Muscle of leg (tissue), 11 donors: Measurements from ENCODE around the gene C11orf42. TPM values are rescaled to one million over a fixed set of nuclear protein-coding genes. Genes with fewer than 3 reads are reported as not detected.
"Not testable (repeated sequence)": the region's sequence is repeated elsewhere in the genome, so short reads cannot be mapped to it uniquely, and the experiment has no call there.

Source experiments
- DNase-seq: peaks from one replicate; pipeline ENCODE4 v3.0.0; 2013
- H3K27ac ChIP-seq: one replicate; pipeline ENCODE4 v1.5.1; 2013; ENCODE audit warnings: mild to moderate bottlenecking, low read length, control low read depth
- H3K27me3 ChIP-seq: one replicate; pipeline ENCODE4 v1.6.1; 2013; ENCODE audit warnings: low read length; ENCODE audit not compliant: control insufficient read depth, insufficient read depth
- H3K36me3 ChIP-seq: one replicate; pipeline ENCODE4 v1.6.1; 2013; ENCODE audit warnings: low read length; ENCODE audit not compliant: control insufficient read depth, insufficient read depth
- H3K4me1 ChIP-seq: one replicate; pipeline ENCODE4 v1.6.1; 2013; ENCODE audit warnings: low read length; ENCODE audit not compliant: control insufficient read depth, insufficient read depth
- H3K4me3 ChIP-seq: one replicate; pipeline ENCODE4 v1.5.1; 2013; ENCODE audit warnings: low read length, control low read depth
- H3K9me3 ChIP-seq: replicated peaks from 2 replicates; pipeline ENCODE4 v1.6.1; 2013; ENCODE audit warnings: low read depth, low read length; ENCODE audit not compliant: control insufficient read depth
- WGBS: methylation state at CpG from one replicate; pipeline ENCODE4 v1.1.5; 2013; ENCODE audit warnings: missing lambda C conversion rate; ENCODE audit not compliant: insufficient coverage; 5-methylcytosine and 5-hydroxymethylcytosine counted together
- polyA plus RNA-seq, 8 donors: library from polyadenylated mRNA; unstranded; fragments of 120-200 nt; gene quantifications; one replicate each; pipeline versions ENCODE4 v1.2.1 to v1.2.3, GENCODE V29; 2013; ENCODE audit warnings: inconsistent platforms in 1 of 8, low replicate concordance in 1 of 8; ENCODE audit not compliant: insufficient read length in 8 of 8, insufficient read depth in 1 of 8
- total RNA-seq: library from RNA; stranded (reverse); fragments of 120-200 nt; gene quantifications from one replicate; pipeline ENCODE4 v1.2.4, GENCODE V29; 2013

C11orf42 gene
- total and polyA plus RNA-seq, 9 donors = 0.14 to 0.68 (median 0.24) TPM; not detected in 1

DNA sequence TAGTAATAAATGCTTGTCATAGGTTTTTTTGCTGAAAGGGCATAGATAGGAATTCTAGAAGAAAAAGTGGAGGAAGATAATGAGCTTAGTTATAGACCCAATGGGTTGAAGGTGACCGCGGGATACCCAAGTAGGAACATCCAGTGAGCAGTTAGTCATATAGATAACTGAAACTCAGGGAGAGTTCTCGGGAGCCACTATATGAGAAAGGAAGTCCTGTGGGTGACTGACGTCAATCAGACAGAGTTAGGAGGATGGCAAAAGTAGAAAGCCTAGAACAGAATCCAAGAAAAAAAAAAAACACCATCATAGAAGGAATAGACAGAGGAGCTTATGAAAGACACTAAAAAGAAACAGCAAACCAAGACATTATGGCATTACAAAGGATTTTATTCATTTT lies 31.9 kb downstream of the C11orf42 start:
- whole genome bisulfite sequencing = 81% methylated on average over 2 of the region's 4 CpGs
- H3K4me3 ChIP-seq = no peak overlapping the region
- DNase-seq = no peak
- H3K27ac ChIP-seq = no peak overlapping the region
- peaks cover 8% of the 10 kb centered on the region for H3K4me1 ChIP-seq
- peaks cover 2% of the 10 kb centered on the region for H3K27me3 ChIP-seq
- no peaks in the 10 kb centered on the region for H3K36me3 ChIP-seq
- H3K9me3 ChIP-seq = no peaks in the 10 kb centered on the region

DNA sequence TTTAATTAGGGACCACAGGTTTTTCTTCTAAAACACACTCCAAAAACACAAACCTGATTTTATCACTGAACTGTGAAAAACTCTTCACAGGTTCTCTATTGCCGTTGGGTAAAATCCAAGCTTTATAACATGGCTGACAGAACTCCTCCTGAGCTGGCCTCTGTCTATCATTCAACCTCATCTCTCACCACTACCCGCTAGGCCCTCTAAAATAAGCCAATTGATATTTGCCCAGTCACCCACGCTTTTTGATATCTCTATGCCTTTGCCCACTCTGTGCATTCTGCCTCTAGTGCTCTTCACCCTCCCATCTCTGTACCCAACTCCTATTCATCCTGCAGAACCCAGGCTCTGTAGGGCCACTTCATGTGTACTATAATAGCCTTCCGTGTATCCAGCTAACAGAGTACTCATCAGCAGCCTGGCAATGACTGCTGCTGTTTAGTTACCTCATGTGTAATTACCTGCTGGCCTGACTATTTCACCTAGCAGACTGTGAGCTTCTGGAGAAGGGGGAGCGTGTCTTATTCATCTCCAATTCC lies 32.5 kb downstream of the C11orf42 start:
- Histone ChIP-seq H3K27me3 (peaks cover 2% of the 10 kb centered on the region), H3K4me1 (peaks cover 8% of the 10 kb centered on the region), H3K4me3 (no peak overlapping the region)

DNA sequence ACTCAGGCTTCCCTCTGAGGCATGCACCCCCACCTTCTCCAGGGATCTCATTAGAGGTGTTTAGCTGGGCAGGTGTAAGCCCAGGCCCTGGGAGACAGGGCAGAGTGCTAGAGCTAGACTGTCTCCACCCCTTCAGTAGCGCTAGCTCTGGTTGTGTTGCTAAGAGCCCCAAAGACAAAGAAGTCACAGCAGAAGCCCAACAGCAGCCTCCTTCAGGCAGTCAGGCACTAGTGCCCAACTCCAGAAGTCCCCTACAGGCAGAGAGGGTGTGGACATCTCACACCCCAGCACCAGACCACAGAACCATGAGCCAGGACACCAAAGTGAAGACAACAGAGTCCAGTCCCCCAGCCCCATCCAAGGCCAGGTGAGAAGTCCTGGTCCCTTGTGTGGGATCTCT lies 33.5 kb downstream of the C11orf42 start, which contains the start of gene CNGA4:
Gene CNGA4, plus strand, starts transcription at position 188 of the 400 bp plus-strand sequence. Its CDS starts 118 bp downstream, at position 306.
- peaks cover 2% of the 10 kb centered on the region for H3K27me3 ChIP-seq
- H3K9me3 ChIP-seq = no peaks in the 10 kb centered on the region
- no peak within 1 kb of the TSS for H3K4me3 ChIP-seq
- H3K36me3 ChIP-seq = no peaks in the 10 kb centered on the region
- H3K27ac ChIP-seq = no peak within 1 kb of the TSS
- no peak for DNase-seq
- H3K4me1 ChIP-seq = peaks cover 4% of the 10 kb centered on the region
- 83% methylated on average over 1 of the region's 1 CpG for WGBS

More for the DNA sequence above, 32.5 kb downstream of the C11orf42 start:
- H3K27ac ChIP-seq = no peak overlapping the region
- H3K9me3 ChIP-seq = no peaks in the 10 kb centered on the region
- 89% methylated on average over 4 of the region's 5 CpGs for WGBS
- DNase-seq = no peak
- H3K36me3 ChIP-seq = no peaks in the 10 kb centered on the region

DNA sequence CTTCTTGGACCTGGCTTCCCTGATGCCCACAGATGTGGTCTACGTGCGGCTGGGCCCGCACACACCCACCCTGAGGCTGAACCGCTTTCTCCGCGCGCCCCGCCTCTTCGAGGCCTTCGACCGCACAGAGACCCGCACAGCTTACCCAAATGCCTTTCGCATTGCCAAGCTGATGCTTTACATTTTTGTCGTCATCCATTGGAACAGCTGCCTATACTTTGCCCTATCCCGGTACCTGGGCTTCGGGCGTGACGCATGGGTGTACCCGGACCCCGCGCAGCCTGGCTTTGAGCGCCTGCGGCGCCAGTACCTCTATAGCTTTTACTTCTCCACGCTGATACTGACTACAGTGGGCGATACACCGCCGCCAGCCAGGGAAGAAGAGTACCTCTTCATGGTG lies 34.8 kb downstream of the C11orf42 start:
- Histone ChIP-seq H3K4me1 (peaks cover 3% of the 10 kb centered on the region), H3K9me3 (no peaks in the 10 kb centered on the region), H3K4me3 (no peak overlapping the region), H3K27ac (no peak overlapping the region), H3K27me3 (peaks cover 2% of the 10 kb centered on the region), H3K36me3 (no peaks in the 10 kb centered on the region)
- WGBS = 97% methylated on average over 28 of the region's 28 CpGs
- DNase-seq = no peak

DNA sequence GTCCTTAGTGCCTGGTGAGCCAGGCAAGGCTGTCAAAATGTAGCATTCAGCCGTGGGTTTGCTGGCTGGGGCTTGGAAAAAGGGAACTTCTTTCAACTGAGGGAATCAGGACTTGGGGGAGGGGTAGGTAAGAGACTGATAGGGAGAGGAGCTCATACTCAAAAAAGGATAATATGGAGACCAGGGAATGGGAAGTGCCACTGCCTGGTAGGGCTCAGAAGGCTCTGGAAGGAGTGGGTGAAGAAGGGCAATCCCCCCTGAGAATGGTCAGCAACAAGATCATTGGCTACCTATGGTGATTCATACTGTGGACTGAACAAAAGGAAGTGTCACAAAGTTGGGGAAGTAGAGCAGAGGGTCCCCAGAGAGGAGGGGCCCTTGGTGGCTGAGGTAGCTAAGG lies 35.4 kb downstream of the C11orf42 start:
- no peaks in the 10 kb centered on the region for H3K36me3 ChIP-seq
- H3K27me3 ChIP-seq = peaks cover 2% of the 10 kb centered on the region
- no peaks in the 10 kb centered on the region for H3K9me3 ChIP-seq
- no peak overlapping the region for H3K27ac ChIP-seq
- 63% methylated on average over 1 of the region's 1 CpG for WGBS
- H3K4me1 ChIP-seq = no peaks in the 10 kb centered on the region
- no peak overlapping the region for H3K4me3 ChIP-seq
- no peak for DNase-seq

DNA sequence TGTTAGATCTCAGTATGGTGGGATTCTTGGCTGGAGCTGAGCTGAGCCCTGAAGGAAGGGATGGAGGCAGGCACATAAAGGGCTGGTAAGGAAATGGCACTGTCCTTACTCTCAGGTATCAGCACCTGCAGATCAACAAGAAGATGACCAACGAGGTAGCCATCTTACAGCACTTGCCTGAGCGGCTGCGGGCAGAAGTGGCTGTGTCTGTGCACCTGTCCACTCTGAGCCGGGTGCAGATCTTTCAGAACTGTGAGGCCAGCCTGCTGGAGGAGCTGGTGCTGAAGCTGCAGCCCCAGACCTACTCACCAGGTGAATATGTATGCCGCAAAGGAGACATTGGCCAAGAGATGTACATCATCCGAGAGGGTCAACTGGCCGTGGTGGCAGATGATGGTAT lies 36.0 kb downstream of the C11orf42 start:
- DNase-seq = no peak
- Histone ChIP-seq H3K4me3 (no peak overlapping the region), H3K27ac (no peak overlapping the region), H3K4me1 (no peaks in the 10 kb centered on the region), H3K36me3 (no peaks in the 10 kb centered on the region), H3K27me3 (peaks cover 2% of the 10 kb centered on the region), H3K9me3 (no peaks in the 10 kb centered on the region)
- 91% methylated on average over 7 of the region's 7 CpGs for WGBS

DNA sequence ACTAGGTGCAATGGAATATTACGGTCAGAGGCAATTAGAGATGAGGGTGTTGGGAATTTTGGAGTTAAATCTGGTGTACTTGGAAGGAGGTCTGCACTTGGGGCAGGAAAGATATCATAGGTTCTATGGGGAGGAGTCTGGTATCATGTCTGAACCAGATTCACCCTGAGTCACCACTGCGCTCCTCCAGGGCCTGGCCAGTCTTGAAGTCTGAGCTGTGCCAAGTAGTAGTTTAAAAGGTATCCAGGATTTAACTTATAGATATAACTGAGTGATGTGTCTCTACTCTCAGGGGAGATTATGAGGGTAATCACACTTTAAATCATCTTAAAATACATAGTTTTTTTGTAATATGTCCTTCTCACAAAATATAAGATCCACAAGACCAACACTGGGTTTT lies 40.2 kb downstream of the C11orf42 start:
- H3K9me3 ChIP-seq = no peaks in the 10 kb centered on the region
- no peaks in the 10 kb centered on the region for H3K4me1 ChIP-seq
- no peak for DNase-seq
- no CpG with 5 or more reads among the region's 2 CpGs for WGBS
- H3K36me3 ChIP-seq = no peaks in the 10 kb centered on the region
- H3K27me3 ChIP-seq = no peaks in the 10 kb centered on the region
- no peak overlapping the region for H3K27ac ChIP-seq
- no peak overlapping the region for H3K4me3 ChIP-seq

DNA sequence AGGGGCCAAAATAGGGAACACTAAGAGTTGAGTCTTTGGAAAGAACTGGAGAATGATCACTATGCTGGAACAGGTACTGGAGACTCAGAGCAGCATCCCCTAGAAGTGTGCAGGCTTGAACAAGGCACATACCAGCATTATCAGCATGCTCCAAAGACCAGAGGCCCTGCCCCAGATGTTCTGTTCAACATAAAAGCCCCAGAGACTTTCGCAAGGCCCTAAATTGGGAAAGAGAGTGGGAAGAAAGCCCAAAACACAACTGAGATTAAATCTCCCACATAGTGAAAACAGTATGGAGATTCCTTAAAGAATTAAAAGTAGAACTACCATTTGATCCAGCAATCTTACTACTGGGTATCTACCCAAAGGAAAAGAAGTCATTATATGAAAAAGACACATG lies 42.9 kb downstream of the C11orf42 start:
- no peak overlapping the region for H3K27ac ChIP-seq
- H3K4me1 ChIP-seq = no peaks in the 10 kb centered on the region
- WGBS = no CpG with 5 or more reads among the region's 1 CpG
- H3K36me3 ChIP-seq = no peaks in the 10 kb centered on the region
- DNase-seq = no peak
- no peak overlapping the region for H3K4me3 ChIP-seq
- H3K27me3 ChIP-seq = no peaks in the 10 kb centered on the region
- no peaks in the 10 kb centered on the region for H3K9me3 ChIP-seq

DNA sequence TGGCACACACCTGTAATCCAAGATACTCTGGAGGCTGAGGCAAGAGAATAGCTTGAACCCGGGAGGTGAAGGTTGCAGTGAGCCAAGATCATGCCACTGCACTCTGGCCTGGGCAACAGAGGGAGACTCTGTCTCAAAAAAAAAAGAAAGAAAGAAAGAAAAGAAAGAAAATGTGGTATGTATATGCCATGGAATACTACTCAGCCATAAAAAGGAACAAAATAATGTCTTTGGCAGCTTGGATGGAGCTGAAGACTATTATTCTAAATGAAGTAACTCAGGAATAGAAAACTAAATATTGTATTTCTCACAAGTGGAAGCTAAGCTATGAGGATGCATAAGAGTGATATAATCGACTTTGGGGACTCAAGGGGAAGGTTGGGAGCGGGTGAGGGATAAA lies 43.5 kb downstream of the C11orf42 start:
- H3K9me3 ChIP-seq, H3K4me1 ChIP-seq, H3K27me3 ChIP-seq, DNase-seq, H3K36me3 ChIP-seq, H3K4me3 ChIP-seq, H3K27ac ChIP-seq: not testable (repeated sequence)
- 100% methylated on average over 1 of the region's 3 CpGs for WGBS

DNA sequence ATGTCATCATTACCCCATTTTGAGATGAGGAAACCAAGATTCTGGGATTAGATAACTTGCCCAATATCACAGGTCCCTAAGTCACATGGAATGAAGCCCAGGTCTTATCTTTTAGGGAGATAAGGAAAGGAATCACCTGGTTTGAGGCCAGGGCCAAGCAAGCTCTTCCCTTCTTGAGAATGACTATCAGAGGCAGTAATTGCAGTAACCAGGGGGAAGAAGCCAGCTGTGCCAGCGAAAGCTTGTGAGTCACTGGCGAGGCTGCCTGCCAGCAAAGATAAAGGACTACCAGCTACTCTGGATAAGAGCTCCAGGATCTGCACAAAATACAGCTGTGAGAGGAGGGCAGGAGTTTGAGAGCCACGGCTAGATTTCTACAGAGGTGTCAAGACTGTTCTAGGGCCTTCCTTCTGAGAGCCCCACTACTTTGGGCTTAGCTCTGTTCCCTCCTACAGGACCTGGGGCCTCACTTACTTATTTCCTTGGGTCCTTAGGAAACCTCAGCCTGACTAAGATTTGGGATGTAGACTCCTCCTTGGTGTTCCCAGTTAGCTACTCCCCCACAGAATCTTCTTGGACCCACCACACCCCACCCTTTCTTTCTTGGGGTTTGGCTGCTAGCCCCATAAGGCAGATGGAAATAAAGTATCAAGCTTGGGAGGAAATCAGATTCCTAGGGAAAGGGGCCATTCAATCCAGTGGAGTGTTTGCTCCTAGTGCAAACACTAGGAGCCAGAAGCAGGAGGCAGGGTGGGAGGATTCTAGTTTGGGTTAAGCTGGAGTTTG lies 44.6 kb downstream of the C11orf42 start:
- no peaks in the 10 kb centered on the region for H3K27me3 ChIP-seq
- H3K27ac ChIP-seq = no peak overlapping the region
- H3K4me3 ChIP-seq = no peak overlapping the region
- 70% methylated on average over 2 of the region's 3 CpGs for WGBS
- DNase-seq = no peak
- no peaks in the 10 kb centered on the region for H3K9me3 ChIP-seq
- H3K4me1 ChIP-seq = no peaks in the 10 kb centered on the region
- no peaks in the 10 kb centered on the region for H3K36me3 ChIP-seq
